GM19351 (cell line): ENCODE measurements around the gene ANKLE2.
"Not testable (repeated sequence)": the region's sequence is repeated elsewhere in the genome, so short reads cannot be mapped to it uniquely, and the experiment has no call there.

Experiments
- ATAC-seq: cut with Tn5 transposase; IDR thresholded peaks from one replicate; pipeline ENCODE4 v1.9.1; 2021; ENCODE audit warnings: mild to moderate bottlenecking, moderate library complexity; ENCODE audit not compliant: unreplicated experiment

ANKLE2 gene

DNA sequence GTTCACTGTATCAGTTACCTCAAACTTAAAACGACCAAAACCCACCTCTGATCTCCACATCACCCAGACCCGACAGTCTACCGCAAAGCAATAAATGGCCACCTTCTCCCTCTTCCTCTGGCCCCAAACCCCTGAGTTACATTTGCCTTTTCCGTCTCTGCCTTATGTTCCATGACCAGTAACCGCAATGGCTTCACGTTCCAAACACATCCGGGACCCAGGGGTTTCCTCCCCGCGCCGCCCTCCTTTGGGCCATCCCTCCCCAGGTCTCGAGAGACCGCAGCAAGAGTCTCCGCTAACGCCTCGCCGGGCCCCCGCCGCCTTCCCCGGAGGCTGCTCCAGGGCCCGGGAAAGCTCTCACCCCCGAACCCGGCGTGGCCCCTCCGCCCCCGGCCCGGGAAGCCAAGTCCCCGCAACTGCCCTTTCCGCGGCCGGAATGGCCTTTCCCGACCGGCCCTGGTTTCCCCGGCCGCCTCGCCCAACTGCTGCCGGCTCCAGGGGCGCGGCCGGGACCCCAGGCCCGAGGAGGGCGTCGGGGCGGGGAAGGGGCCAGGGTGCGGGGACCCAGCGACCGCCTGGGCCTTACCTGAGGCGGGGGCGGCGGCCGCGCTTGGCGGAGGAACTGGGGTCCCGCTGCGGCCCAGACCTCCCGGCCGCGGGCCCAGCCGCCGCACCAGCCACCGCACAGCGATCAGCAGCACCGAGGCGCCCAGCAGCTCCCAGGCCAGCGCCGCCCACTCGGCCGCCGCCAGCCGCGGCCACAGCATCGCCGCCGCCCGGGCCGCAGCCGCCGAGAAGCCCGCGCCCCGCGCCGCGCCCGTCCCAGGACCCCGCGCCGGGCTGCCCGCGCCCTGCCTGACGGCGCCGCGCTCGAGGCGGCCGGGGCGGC, at the start of gene ANKLE2:
TSS of gene ANKLE2 (minus strand) at position 801 of the 889 bp plus-strand sequence. CDS start at position 767, 34 bp downstream.
- peak; percentile 34 for ATAC-seq

GRCh38 chr12:132809391-132809790, 47.8 kb upstream of the ANKLE2 start:
- not testable (repeated sequence) for ATAC-seq

- no peak for ATAC-seq
These were observed 45.9 kb upstream of the ANKLE2 start for GRCh38 chr12:132807295-132808092.

GRCh38 chr12:132806857-132807256, 45.2 kb upstream of the ANKLE2 start:
- no peak for ATAC-seq

DNA sequence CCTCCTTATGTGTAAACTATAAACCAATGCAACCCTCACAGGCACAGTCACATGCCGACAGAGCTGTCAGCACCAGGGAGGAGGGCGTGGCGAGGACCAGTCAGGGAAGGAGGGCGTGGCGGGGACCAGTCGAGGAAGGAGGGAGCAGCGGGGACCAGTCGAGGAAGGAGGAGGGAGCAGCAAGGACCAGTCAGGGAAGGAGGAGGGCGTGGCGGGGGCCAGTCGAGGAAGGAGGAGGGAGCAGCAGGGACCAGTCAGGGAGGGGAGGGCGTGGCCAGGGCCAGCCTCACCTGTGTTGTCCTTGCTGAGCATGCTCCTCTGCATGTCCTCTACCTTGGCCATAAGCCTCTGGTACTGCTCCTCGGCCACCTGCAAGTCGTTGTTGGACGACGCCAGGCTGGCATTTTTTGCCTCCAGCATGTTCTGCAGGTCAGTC, 42.8 kb upstream of the ANKLE2 start:
- ATAC-seq: no peak

DNA sequence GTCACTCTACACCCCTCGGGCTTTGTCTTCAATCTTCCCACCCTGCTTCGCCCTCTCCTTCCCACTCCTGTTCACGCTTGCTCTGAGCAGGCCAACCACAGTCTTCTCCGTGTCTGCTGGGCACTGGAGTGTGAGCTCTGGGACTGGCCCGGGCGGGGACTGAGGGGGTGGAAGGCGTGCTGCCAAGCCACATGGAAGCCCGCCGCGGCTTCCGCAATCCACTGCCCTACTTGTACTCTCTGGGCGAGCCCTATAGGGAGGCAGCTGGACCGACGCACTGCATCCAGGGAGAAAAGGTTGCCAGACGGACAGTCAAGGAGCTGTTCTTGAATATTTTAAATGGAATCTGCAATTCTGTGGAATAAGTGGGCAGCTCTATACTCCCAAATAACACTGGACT, 42.3 kb upstream of the ANKLE2 start:
- no peak for ATAC-seq

DNA sequence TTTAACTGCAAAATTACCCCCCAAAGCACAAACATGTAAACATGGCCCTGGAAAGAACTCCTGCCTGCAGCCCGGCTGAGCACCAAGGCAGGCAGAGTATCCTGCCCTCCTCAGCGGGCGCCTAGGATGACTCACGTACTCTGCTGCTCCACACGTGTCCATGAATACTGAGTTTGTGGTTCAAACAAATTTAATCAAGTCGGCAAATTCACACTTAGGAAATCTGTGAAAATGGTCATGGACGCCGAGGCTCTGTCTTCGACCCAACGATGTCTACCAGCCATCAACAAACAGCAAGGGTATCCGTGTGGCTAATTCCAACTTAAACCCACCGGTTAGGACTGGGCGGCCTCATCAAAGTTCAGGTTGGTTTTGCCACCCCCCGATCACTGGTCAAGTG, 41.5 kb upstream of the ANKLE2 start:
- ATAC-seq: no peak

GRCh38 chr12:132801741-132802140, 40.1 kb upstream of the ANKLE2 start:
- no peak for ATAC-seq

DNA sequence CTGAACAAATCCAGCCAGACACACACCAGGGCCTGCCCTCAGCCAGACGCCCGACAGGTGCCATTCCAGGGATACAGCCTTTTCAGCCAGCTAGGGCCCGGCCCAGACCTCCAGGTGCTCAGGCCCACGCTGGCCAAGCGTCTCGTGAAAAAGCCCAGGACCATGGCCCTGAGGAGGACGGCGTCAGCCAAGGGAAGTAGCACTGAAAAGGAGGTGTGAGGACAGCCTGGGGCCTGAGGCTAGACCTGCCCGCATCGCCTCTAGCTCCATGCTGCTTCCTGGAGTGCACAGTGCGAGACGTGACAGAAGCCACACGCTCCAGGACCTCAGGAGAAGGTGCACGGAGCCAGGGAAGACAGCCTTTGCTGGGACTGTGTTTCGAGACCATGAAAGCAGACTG, 37.2 kb upstream of the ANKLE2 start:
- no peak for ATAC-seq

- no peak for ATAC-seq
These were observed 36.4 kb upstream of the ANKLE2 start for GRCh38 chr12:132797820-132798570.

GRCh38 chr12:132795847-132796246, 34.2 kb upstream of the ANKLE2 start:
- ATAC-seq: no peak

- ATAC-seq: not testable (repeated sequence)
These were observed 30.3 kb upstream of the ANKLE2 start for GRCh38 chr12:132791940-132792339.

DNA sequence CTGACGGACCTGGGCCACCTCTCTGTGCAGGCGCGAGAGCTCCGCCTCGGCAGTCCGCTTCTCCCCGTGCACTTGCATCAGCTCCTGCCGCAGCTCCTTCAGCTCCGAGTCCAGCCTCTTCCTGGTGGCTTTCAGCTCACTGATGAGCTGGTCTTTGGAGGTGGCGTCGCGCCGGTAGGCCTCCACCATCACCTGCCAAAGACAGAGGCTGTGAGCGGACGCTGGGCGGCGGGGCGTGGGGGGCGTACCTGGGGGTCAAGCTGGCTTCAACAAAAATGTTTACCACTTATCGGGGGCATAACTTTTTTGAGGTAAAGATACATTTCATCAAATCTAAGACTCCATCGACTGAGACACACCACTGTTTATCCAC, 27.5 kb upstream of the ANKLE2 start:
- no peak for ATAC-seq

DNA sequence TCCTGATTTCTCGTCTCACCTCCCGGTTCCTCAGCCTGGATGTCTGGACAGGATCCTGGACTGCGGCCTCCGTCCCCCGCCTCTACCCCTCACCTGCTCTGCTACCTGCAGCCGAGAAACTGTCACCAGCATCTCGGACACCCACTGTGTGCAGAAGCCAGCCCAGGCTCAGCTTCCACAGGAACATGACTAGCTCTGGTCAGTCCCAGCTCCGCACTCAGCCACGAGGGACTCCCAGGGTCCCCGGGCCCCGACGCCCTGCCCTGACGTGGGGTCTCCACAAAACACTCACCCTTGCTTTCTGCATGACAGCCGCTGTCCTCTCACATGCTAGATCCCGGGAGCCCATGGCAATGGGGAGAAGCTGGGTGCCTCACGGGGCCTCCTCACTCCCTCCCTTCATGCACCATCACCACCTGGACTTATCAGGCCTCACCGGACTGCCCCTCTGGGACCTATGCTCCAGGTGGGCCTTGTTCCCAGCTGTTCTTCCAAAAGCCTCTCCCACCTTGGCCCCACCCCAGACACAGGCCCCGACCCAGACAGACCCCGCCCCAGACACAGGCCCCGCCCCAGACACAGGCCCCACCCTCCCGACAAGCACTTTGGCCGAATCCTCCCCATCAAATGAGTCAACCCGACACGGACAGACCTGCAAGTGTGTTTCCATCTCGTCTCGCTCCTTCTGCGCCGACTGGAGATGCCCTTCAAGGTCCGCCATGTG, 26.9 kb upstream of the ANKLE2 start:
- ATAC-seq: no peak

- no peak for ATAC-seq
These were observed 26.2 kb upstream of the ANKLE2 start for GRCh38 chr12:132787877-132788276.

DNA sequence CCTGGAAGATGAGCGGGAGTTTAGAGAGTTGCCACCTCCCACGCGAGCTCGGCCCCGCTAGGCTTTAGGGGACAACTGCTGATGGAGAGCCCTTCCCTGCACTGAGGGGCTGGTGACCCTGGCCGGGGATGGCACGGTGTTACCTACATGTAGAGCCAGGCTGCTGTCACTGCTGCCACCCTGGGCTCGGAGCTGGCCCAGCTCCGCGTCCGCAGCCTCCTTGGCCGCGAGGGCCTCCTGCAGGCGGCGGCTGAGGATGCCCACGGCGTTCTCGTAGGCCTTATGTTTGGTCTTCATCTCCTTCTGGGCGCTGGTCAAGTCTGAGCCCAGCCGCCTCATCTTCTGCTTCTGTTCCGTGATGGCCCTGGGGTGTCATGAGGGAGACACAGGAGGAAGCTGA, 24.6 kb upstream of the ANKLE2 start:
- no peak for ATAC-seq

DNA sequence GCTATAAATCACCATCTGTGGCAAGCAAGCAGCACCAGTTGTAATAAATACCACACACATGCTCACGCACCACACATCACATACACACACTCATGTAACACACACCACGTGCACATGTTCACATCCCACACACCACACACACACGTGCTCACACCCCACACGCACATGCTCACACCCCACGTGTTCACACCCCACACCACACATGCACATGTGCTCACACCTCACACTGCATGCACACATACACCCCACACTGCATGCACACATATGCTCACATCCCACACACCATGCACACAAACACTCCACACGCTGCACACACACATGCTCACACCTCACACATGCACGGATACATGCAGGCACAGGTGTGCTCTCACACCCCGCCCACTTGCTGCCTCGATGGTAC, 22.9 kb upstream of the ANKLE2 start:
- ATAC-seq: no peak

DNA sequence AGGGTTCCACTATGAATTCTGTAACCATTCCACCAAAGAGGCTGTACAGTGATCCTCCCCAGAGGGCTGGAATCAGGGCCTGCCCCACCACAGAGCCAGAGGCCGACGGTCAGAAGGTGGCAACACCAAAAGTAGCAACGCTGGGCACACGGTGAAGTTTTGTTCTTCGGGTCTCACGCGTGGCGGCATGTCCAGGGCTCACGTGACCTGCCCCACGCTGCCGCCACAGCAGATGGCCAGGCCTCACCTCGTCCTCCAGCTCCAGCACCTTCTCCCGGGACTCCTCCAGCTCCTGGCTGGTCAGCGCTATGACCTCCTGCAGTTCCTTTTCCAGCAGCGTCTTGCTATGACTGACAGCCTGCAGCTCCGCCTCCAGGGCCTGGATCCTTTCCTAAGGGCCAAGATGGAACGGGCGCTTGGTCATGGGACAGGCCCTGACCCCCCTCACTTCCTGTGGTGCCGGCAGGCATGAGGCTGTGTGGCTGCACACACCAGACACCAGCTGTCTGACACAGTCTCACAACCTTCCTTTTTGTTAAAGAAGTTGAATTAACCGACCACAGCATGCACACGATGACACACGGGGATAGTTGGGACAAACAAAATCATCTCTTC, 22.4 kb upstream of the ANKLE2 start:
- no peak for ATAC-seq

GRCh38 chr12:132781938-132782337, 20.3 kb upstream of the ANKLE2 start:
- ATAC-seq: no peak

GRCh38 chr12:132779781-132780353, 18.2 kb upstream of the ANKLE2 start:
- ATAC-seq: no peak
